H1 (cell line): ENCODE results near the gene LCN6. TPM values are rescaled to one million over a fixed set of nuclear protein-coding genes. Genes with fewer than 3 reads are reported as not detected.

ENCODE experiments used
- CTCF ChIA-PET: fragments of 300-600 bp; sonication (Branson Sonifier 250); formaldehyde crosslinking; loops from one replicate; lab custom pipeline; 2021; ENCODE audit not compliant: partially characterized antibody; lab: Charles Lee
- POLR2A ChIA-PET: fragments of 300-600 bp; sonication (Branson Sonifier 250); formaldehyde crosslinking; loops from one replicate; lab custom pipeline; 2021; ENCODE audit warnings: inconsistent platforms; ENCODE audit not compliant: partially characterized antibody; lab: Charles Lee
- DNase-seq, 2 experiments: peaks; one replicate each; pipeline versions ENCODE4 v3.0.0 to v3.0.0-alpha.2; 2010 to 2022; ENCODE audit warnings: low spot score in 2 of 2, low read depth in 1 of 2, mixed read lengths in 1 of 2
- FAIRE-seq: peaks from 2 replicates; lab custom pipeline; 2011; peaks lifted over from hg19 to GRCh38; lab: Jason Lieb, UNC
- H2AFZ ChIP-seq: 2 replicates; pipeline ENCODE4 v1.8.1; 2012; ENCODE audit warnings: low read length, inconsistent platforms
- H2AK5ac ChIP-seq: 2 replicates; pipeline ENCODE4 v1.6.1; 2013; ENCODE audit warnings: low read depth, low read length
- H2BK120ac ChIP-seq: replicated peaks from 2 replicates; pipeline ENCODE3; 2013; ENCODE audit warnings: low read depth, low read length, inconsistent platforms
- H2BK12ac ChIP-seq: 2 replicates; pipeline ENCODE4 v1.6.1; 2013; ENCODE audit warnings: low read depth, low read length
- H2BK15ac ChIP-seq: 2 replicates; pipeline ENCODE4 v1.6.1; 2013; ENCODE audit warnings: low read length
- H2BK20ac ChIP-seq: 2 replicates; pipeline ENCODE4 v1.6.1; 2013; ENCODE audit warnings: low read length
- H2BK5ac ChIP-seq: 2 replicates; pipeline ENCODE4 v1.6.1; 2013; ENCODE audit warnings: low read depth, low read length
- H3K14ac ChIP-seq: 2 replicates; pipeline ENCODE4 v1.6.1; 2013; ENCODE audit warnings: inconsistent platforms; ENCODE audit not compliant: insufficient read length
- H3K18ac ChIP-seq: 2 replicates; pipeline ENCODE4 v1.6.1; 2013; ENCODE audit warnings: low read length; ENCODE audit errors: extremely low read depth
- H3K23ac ChIP-seq: 2 replicates; pipeline ENCODE4 v1.6.1; 2013; ENCODE audit warnings: inconsistent platforms; ENCODE audit not compliant: insufficient read length
- H3K23me2 ChIP-seq: 2 replicates; pipeline ENCODE4 v1.6.1; 2013; ENCODE audit warnings: low read depth, low read length
- H3K27ac ChIP-seq: 2 replicates; pipeline ENCODE4 v1.6.1; 2011; ENCODE audit warnings: low read depth, low read length, inconsistent platforms
- H3K27me3 ChIP-seq, 4 experiments: replicated peaks in 1 of 4; 1 replicate in 1 of 4; 2 replicates in 3 of 4; pipeline versions ENCODE4 v1.6.1 to v1.8.1; 2011 to 2013; ENCODE audit warnings: low read length in 3 of 4, mild to moderate bottlenecking in 3 of 4, inconsistent platforms in 2 of 4, mixed read lengths in 2 of 4, moderate library complexity in 1 of 4; ENCODE audit not compliant: control insufficient read depth in 3 of 4, insufficient read depth in 3 of 4; ENCODE audit errors: extremely low read depth in 1 of 4
- H3K36me3 ChIP-seq, 4 experiments: 2 replicates each; pipeline versions ENCODE4 v1.6.1 to v1.8.1; 2011 to 2013; ENCODE audit warnings: mild to moderate bottlenecking in 4 of 4, low read length in 3 of 4, moderate library complexity in 2 of 4, control low read depth in 1 of 4, inconsistent platforms in 1 of 4; ENCODE audit not compliant: insufficient read depth in 4 of 4, control insufficient read depth in 2 of 4
- H3K4ac ChIP-seq: replicated peaks from 2 replicates; pipeline ENCODE3; 2013; ENCODE audit warnings: low read length, low read depth, mixed read lengths, inconsistent platforms; ENCODE audit not compliant: insufficient read length
- H3K4me1 ChIP-seq, 4 experiments: replicated peaks in 1 of 4; 1 replicate in 1 of 4; 2 replicates in 3 of 4; pipeline versions ENCODE4 v1.6.1 to v1.8.1; 2011 to 2013; ENCODE audit warnings: low read length in 3 of 4, inconsistent platforms in 2 of 4, mixed read lengths in 1 of 4; ENCODE audit not compliant: insufficient read depth in 4 of 4, control insufficient read depth in 3 of 4
- H3K4me2 ChIP-seq, 2 experiments: 2 replicates each; pipeline versions ENCODE4 v1.6.1 to v1.8.1; 2011 to 2013; ENCODE audit warnings: low read depth in 2 of 2, low read length in 2 of 2, control low read depth in 1 of 2, inconsistent platforms in 1 of 2, mild to moderate bottlenecking in 1 of 2; ENCODE audit not compliant: insufficient read depth in 1 of 2
- H3K4me3 ChIP-seq, 4 experiments: fragments of 200-600, 300-600 bp in 1 of 4; sonication (generic), shearing (Covaris generic), sonication (Bioruptor Twin) in 1 of 4; 2 replicates each; pipeline versions ENCODE4 v1.5.1 to v1.8.1; 2011 to 2016; ENCODE audit warnings: low read length in 4 of 4, low read depth in 3 of 4, control low read depth in 2 of 4, inconsistent platforms in 2 of 4, mild to moderate bottlenecking in 2 of 4, mixed read lengths in 1 of 4, moderate library complexity in 1 of 4; ENCODE audit not compliant: insufficient read depth in 2 of 4; ENCODE audit errors: extremely low read depth in 1 of 4
- H3K56ac ChIP-seq: replicated peaks from 2 replicates; pipeline ENCODE3; 2013; ENCODE audit warnings: low read depth, mild to moderate bottlenecking, mixed read lengths, low read length, inconsistent platforms; ENCODE audit not compliant: insufficient read length
- H3K79me1 ChIP-seq: 2 replicates; pipeline ENCODE4 v1.6.1; 2013; ENCODE audit warnings: low read depth, low read length, control low read depth
- H3K79me2 ChIP-seq, 2 experiments: 2 replicates each; pipeline versions ENCODE4 v1.6.1 to v1.8.1; 2012 to 2013; ENCODE audit warnings: low read length in 2 of 2, mild to moderate bottlenecking in 2 of 2, inconsistent platforms in 1 of 2; ENCODE audit not compliant: insufficient read depth in 2 of 2, control insufficient read depth in 1 of 2
- H3K9ac ChIP-seq, 4 experiments: replicated peaks in 1 of 4; 1 replicate in 1 of 4; 2 replicates in 3 of 4; pipeline versions ENCODE4 v1.6.1 to v1.8.1; 2011 to 2013; ENCODE audit warnings: low read depth in 3 of 4, low read length in 3 of 4, control low read depth in 2 of 4, mild to moderate bottlenecking in 2 of 4, moderate library complexity in 2 of 4, inconsistent platforms in 1 of 4; ENCODE audit errors: extremely low read depth in 1 of 4
- H3K9me3 ChIP-seq, 2 experiments: 2 replicates each; pipeline versions ENCODE4 v1.6.1 to v1.8.1; 2012 to 2013; ENCODE audit warnings: mild to moderate bottlenecking in 2 of 2, moderate library complexity in 2 of 2, control low read depth in 1 of 2, inconsistent platforms in 1 of 2, low read depth in 1 of 2, low read length in 1 of 2, mixed read lengths in 1 of 2; ENCODE audit not compliant: insufficient read depth in 2 of 2
- H4K20me1 ChIP-seq, 2 experiments: replicated peaks in 1 of 2; 2 replicates each; pipeline versions ENCODE3 to v1.8.1; 2011 to 2013; ENCODE audit warnings: inconsistent platforms in 2 of 2, low read length in 2 of 2, mild to moderate bottlenecking in 1 of 2; ENCODE audit not compliant: insufficient read depth in 2 of 2, control insufficient read depth in 1 of 2
- H4K5ac ChIP-seq: 2 replicates; pipeline ENCODE4 v1.6.1; 2013; ENCODE audit warnings: low read length, low read depth, mixed read lengths, inconsistent platforms; ENCODE audit not compliant: insufficient read length
- H4K8ac ChIP-seq: 2 replicates; pipeline ENCODE4 v1.8.0; 2013; ENCODE audit warnings: mild to moderate bottlenecking, moderate library complexity, low read length, inconsistent platforms; ENCODE audit not compliant: insufficient read depth; ENCODE audit errors: extremely low read depth
- H4K91ac ChIP-seq: replicated peaks from 2 replicates; pipeline ENCODE3; 2013; ENCODE audit warnings: low read length, mixed read lengths, inconsistent platforms; ENCODE audit not compliant: insufficient read length
- CBX5 ChIP-seq: fragments of 300-800, 300-1000 bp; sonication (generic); IDR thresholded peaks from 2 replicates; pipeline ENCODE4 v1.7.1; 2016; ENCODE audit warnings: antibody characterized with exemption, low read length, low read depth
- CBX8 ChIP-seq: fragments of 300-800, 300-1000 bp; sonication (generic); IDR thresholded peaks from 2 replicates; pipeline ENCODE4 v1.7.1; 2016; ENCODE audit warnings: low read depth, low read length, borderline replicate concordance
- CEBPB ChIP-seq: IDR thresholded peaks from 2 replicates; pipeline ENCODE4 v1.6.1; 2012; ENCODE audit warnings: low read depth, low read length
- CHD1 ChIP-seq: IDR thresholded peaks from 2 replicates; pipeline ENCODE4 v1.6.1; 2012; ENCODE audit warnings: low read depth, low read length, improper control_type of control experiment
- CREB1 ChIP-seq: IDR thresholded peaks from 2 replicates; pipeline ENCODE4 v1.6.1; 2012; ENCODE audit warnings: inconsistent platforms
- CTBP2 ChIP-seq: IDR thresholded peaks from 2 replicates; pipeline ENCODE4 v1.7.0; 2011; ENCODE audit warnings: borderline replicate concordance, mild to moderate bottlenecking, moderate library complexity, mixed read lengths, low read length; ENCODE audit not compliant: insufficient read depth, insufficient read length
- EGR1 ChIP-seq: IDR thresholded peaks from 2 replicates; pipeline ENCODE4 v1.6.1; 2011; ENCODE audit warnings: low read depth, low read length, borderline replicate concordance
- JUND ChIP-seq: IDR thresholded peaks from 2 replicates; pipeline ENCODE4 v1.6.1; 2011; ENCODE audit warnings: mild to moderate bottlenecking, improper control_type of control experiment, low read length
- MAFK ChIP-seq: IDR thresholded peaks from 2 replicates; pipeline ENCODE4 v1.6.1; 2012; ENCODE audit warnings: low read depth, mild to moderate bottlenecking, improper control_type of control experiment, low read length
- POLR2A ChIP-seq, 2 experiments: IDR thresholded peaks; 1 replicate in 1 of 2; 2 replicates in 1 of 2; pipeline ENCODE4 v1.6.1; 2011; ENCODE audit warnings: low read depth in 2 of 2, low read length in 2 of 2, mild to moderate bottlenecking in 2 of 2; ENCODE audit errors: control extremely low read depth in 1 of 2
- RBBP5 ChIP-seq: IDR thresholded peaks from 2 replicates; pipeline ENCODE4 v1.7.1; 2012; ENCODE audit warnings: low read depth, mild to moderate bottlenecking, inconsistent platforms, low read length, moderate library complexity, borderline replicate concordance
- RFX5 ChIP-seq: IDR thresholded peaks from 2 replicates; pipeline ENCODE4 v1.6.1; 2011; ENCODE audit warnings: low read depth, low read length, improper control_type of control experiment, borderline replicate concordance
- TEAD4 ChIP-seq: IDR thresholded peaks from 2 replicates; pipeline ENCODE4 v1.6.1; 2012; ENCODE audit warnings: low read depth, low read length, inconsistent platforms, mixed read lengths
- WGBS, 2 experiments: shearing (Covaris generic) in 1 of 2; methylation state at CpG; one replicate each; pipeline versions ENCODE4 v1.1.6 to v1.1.7; 2013 to 2015; ENCODE audit warnings: low lambda C conversion rate in 2 of 2, mixed read lengths in 2 of 2, inconsistent platforms in 1 of 2, low coverage in 1 of 2, missing lambda C conversion rate in 1 of 2; ENCODE audit not compliant: insufficient replicate concordance in 2 of 2, insufficient coverage in 1 of 2, insufficient read length in 1 of 2; ENCODE audit errors: extremely low coverage in 1 of 2, missing lambda C conversion rate in 1 of 2; 5-methylcytosine and 5-hydroxymethylcytosine counted together
- polyA plus RNA-seq, 7 experiments: library from polyadenylated mRNA; depleted of rRNA in 3 of 7; stranded (reverse) in 5 of 7; unstranded in 2 of 7; fragments of >200 nt in 5 of 7; fragments of 200-250 nt in 2 of 7; gene quantifications; 1 replicate in 5 of 7; 2 replicates in 1 of 7; 4 replicates in 1 of 7; pipeline versions ENCODE4 v1.2.1 to v1.2.3, GENCODE V29; 2011 to 2013; ENCODE audit warnings: missing spikeins in 2 of 7, mixed read lengths in 2 of 7
- total RNA-seq: library from RNA; stranded (reverse); fragmentation: NEBNext Ultra II Directional; extraction: Animal tissue kit (Norgen Biotek cat#: 25700); gene quantifications from 2 replicates; pipeline ENCODE4 v1.2.1, GENCODE V29; 2021

Gene LCN6
- total and polyA plus RNA-seq, 2 of the 8 experiments (the other 6 are each of a cell fraction or from before 2014, with no cell fraction given): not detected

GRCh38 chr9:136714096-136714892, 34.0 kb downstream of the LCN6 start:
- Histone ChIP-seq H2AFZ (no peak overlapping the region), H4K5ac (no peak overlapping the region), H3K9me3 (no peaks in the 10 kb centered on the region), H4K91ac (no peak overlapping the region), H3K79me2 (peaks cover 0 to 11% of the 10 kb centered on the region in 2 experiments; a peak in 1 of 4 replicates), H3K23ac (no peak overlapping the region), H2BK120ac (no peak overlapping the region), H2BK5ac (no peak overlapping the region), H2AK5ac (no peak overlapping the region), H4K20me1 (peaks cover 13 to 20% of the 10 kb centered on the region in 2 experiments), H3K36me3 (no peaks in the 10 kb centered on the region), H3K27ac (no peak overlapping the region), H3K18ac (no peak overlapping the region), H3K79me1 (peaks cover 21% of the 10 kb centered on the region), H2BK20ac (no peak overlapping the region), H3K27me3 (peaks cover 0 to 4% (median 3%) of the 10 kb centered on the region in 4 experiments; a peak in 4 of 7 replicates), H4K8ac (peak overlapping the region; percentile 71; the same call in 1 of the 2 replicates), H3K4ac (no peak overlapping the region), H3K4me2 (peak overlapping the region in 1 of 2 experiments; percentile 80; a peak in 1 of 4 replicates), H2BK15ac (no peak overlapping the region), H3K14ac (no peak overlapping the region), H2BK12ac (no peak overlapping the region), H3K9ac (peak overlapping the region in 2 of 4 experiments; percentile 8 to 25; a peak in 1 of 7 replicates), H3K4me3 (no peak overlapping the region), H3K56ac (no peak overlapping the region), H3K4me1 (peaks cover 0 to 12% (median 6%) of the 10 kb centered on the region in 4 experiments; a peak in 5 of 7 replicates), H3K23me2 (peaks cover 3% of the 10 kb centered on the region; the same call in 1 of the 2 replicates)
- ChIA-PET POLR2A (interaction anchor here (1.1 to 11.2 kb wide), 3 partner anchors 8 to 30 kb away, joined by 3 to 223 read pairs (median 46); no protein-coding TSS in a partner anchor), CTCF (interaction anchor here (0.8 to 9.2 kb wide), 8 partner anchors 8 to 229 kb away, joined by 3 to 62 read pairs (median 4); no protein-coding TSS in a partner anchor)
- FAIRE-seq: no peak
- no peak for DNase-seq
- 88% methylated on average over 17 of the region's 17 CpGs; no CpG with 5 or more reads in 1 of the 2 experiments for WGBS, 2 experiments
- TF ChIP-seq CBX8: no peak
- TF ChIP-seq CBX5: no peak
- no peak for TF ChIP-seq CREB1
- no peak for TF ChIP-seq RFX5
- TF ChIP-seq JUND: no peak
- no peak for TF ChIP-seq CHD1
- TF ChIP-seq TEAD4: no peak
- TF ChIP-seq MAFK: no peak
- TF ChIP-seq EGR1: no peak
- TF ChIP-seq RBBP5: no peak
- TF ChIP-seq CEBPB: no peak
- TF ChIP-seq CTBP2: no peak
- TF ChIP-seq POLR2A (IDR thresholded peaks at IDR 0.05; ENCODE audit: control extremely low read depth in 1 of 2, low read depth in 2 of 2, low read length in 2 of 2): no peak
